CD4-positive, alpha-beta T cell treated with Interleukin-6 for 4 hours (primary cell): ENCODE results near the gene ZNF142.

ENCODE experiments used
- DNase-seq: peaks from one replicate; pipeline ENCODE4 v3.0.0-alpha.2; 2020; ENCODE audit warnings: mixed read lengths

The ZNF142 gene, protein sequence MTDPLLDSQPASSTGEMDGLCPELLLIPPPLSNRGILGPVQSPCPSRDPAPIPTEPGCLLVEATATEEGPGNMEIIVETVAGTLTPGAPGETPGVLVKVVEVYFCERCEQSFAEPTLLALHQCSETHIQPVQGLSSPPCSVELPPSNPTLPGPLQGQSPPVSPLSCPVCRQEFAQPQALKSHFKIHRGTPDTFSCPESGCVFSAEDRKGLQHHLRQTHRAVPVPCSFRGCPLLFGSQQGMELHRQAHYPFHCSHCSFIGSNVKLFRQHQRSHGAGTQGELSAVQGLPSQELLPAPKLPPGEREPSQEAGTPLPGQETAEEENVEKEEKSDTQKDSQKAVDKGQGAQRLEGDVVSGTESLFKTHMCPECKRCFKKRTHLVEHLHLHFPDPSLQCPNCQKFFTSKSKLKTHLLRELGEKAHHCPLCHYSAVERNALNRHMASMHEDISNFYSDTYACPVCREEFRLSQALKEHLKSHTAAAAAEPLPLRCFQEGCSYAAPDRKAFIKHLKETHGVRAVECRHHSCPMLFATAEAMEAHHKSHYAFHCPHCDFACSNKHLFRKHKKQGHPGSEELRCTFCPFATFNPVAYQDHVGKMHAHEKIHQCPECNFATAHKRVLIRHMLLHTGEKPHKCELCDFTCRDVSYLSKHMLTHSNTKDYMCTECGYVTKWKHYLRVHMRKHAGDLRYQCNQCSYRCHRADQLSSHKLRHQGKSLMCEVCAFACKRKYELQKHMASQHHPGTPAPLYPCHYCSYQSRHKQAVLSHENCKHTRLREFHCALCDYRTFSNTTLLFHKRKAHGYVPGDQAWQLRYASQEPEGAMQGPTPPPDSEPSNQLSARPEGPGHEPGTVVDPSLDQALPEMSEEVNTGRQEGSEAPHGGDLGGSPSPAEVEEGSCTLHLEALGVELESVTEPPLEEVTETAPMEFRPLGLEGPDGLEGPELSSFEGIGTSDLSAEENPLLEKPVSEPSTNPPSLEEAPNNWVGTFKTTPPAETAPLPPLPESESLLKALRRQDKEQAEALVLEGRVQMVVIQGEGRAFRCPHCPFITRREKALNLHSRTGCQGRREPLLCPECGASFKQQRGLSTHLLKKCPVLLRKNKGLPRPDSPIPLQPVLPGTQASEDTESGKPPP (N-terminal part only)

DNA sequence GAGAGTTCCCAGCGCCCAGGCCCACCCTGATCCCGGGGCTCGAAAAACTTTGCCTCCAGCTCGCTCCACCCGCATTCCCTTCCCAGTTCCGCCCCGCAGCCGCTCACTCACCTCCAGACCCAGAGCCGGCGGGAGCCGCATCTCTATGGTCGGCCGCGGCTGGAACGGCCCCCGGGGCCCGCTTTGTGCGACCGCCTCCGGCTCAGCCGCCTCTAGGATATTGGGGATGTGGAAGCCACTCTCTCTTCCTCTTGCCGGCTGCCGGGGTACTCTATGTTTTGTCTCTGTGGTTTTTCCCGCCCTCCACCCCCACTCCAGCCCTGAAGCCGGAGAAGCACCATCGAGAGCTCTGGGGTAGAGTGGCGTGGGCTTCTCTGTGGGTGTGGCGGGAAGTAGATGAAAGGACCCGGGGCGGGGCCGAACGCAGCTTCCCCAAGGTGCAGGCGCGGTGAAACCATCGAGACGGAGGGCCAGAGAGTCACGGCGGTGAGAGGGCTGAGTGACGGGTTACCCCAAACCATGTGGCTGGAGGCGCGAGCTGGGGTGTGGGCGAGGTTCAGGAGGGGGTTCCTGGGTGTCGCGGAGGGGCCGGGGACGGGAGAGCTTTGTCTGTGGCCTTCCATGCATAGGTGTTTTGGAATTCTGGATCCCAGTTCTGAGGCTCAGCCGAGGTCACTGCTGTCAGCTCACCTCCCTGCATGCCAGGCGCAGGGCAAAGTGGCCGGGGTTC lies at the start of gene ZNF142, which contains the start of gene BCS1L:
Gene ZNF142 (minus strand): TSS at position 366 of the 730 bp plus-strand sequence. CDS start 3,194 bp downstream, outside the sequence.
Gene BCS1L (plus strand): TSS at position 426 of the 730 bp plus-strand sequence. CDS start 1,305 bp downstream, outside the sequence.
- DNase-seq, result peak; percentile 96

GRCh38 chr2:218708086-218708485 lies 48.7 kb upstream of the ZNF142 start:
- no peak for DNase-seq

- no peak for DNase-seq
Observed at GRCh38 chr2:218703341-218703740, 43.9 kb upstream of the ZNF142 start.

- DNase-seq, result no peak
Observed at GRCh38 chr2:218701806-218702205, 42.4 kb upstream of the ZNF142 start.

DNA sequence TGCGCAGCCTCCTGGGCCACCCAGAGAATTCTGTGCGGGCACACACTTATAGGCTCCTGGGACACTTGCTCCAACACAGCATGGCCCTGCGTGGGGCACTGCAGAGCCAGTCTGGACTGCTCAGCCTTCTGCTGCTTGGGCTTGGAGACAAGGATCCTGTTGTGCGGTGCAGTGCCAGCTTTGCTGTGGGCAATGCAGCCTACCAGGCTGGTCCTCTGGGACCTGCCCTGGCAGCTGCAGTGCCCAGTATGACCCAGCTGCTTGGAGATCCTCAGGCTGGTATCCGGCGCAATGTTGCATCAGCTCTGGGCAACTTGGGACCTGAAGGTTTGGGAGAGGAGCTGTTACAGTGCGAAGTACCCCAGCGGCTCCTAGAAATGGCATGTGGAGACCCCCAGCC lies 39.5 kb upstream of the ZNF142 start:
- DNase-seq, result no peak

GRCh38 chr2:218694405-218695145 lies 35.2 kb upstream of the ZNF142 start:
- DNase-seq, result no peak

DNA sequence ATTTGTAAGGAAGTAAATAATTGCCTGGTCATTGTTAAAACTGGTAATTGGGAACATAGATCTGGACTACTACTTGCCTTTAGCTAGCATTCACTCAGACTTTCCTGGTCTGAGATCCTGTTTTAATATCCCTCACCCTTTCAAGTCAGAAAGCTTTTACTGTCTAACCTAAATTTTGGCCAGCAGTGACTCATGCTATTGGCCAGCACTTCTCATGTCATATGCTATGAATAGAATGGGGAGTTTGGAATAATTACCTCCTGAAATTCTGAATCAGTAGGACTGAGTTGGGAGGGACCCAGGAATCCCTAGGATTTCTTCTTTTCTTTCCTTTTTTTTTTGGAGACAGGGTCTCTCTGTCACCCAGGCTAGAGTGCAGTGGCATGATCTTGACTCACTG lies 31.8 kb upstream of the ZNF142 start:
- no peak for DNase-seq

DNA sequence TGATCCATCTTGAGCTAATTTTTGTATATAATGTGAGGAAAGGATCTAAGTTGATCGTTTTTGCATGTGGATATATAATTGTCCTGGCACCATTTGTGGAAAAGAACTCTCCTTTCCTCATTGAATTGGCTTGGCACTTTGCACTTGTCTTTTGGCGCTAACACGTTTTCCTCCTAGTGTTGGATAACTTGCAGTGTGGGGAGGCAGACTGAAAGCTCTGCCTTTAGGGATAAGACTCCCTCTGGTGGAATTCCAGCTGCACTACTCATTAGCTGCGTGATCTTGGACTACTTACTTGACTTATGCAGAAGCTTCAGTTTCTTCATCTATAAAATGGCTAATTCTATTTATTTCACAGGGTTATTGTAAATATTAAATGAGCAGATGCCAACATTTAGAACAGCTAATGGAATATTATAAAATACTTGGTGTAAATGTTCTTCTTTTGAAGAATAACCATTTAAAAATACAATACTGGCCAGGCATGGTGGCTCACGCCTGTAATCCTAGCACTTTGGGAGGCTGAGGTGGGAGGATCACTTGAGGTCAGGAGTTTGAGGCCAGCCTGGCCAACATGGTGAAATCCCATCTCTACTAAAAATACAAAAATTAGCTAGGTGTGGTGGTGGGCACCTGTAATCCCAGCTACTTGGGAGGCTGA lies 28.1 kb upstream of the ZNF142 start:
- peak; percentile 39 for DNase-seq

- no peak for DNase-seq
Observed at GRCh38 chr2:218680061-218680460, 20.6 kb upstream of the ZNF142 start.

DNA sequence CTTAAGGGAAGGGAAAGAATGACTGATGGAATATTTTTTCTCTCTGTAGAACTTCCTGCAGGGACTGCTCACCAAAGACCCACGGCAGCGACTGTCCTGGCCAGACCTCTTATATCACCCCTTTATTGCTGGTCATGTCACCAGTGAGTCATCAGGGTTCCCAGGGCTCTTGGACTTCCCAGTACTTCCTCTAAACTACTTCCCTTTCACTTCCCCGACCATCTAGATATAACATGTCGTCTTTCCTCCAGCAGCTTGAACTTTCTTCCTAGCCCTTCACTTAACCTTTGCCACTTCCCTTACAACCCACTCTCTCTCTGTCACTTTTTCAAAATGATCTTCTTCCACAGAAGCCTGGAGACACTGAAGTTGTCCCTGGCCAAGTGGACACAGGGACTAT lies 19.7 kb upstream of the ZNF142 start:
- no peak for DNase-seq

DNA sequence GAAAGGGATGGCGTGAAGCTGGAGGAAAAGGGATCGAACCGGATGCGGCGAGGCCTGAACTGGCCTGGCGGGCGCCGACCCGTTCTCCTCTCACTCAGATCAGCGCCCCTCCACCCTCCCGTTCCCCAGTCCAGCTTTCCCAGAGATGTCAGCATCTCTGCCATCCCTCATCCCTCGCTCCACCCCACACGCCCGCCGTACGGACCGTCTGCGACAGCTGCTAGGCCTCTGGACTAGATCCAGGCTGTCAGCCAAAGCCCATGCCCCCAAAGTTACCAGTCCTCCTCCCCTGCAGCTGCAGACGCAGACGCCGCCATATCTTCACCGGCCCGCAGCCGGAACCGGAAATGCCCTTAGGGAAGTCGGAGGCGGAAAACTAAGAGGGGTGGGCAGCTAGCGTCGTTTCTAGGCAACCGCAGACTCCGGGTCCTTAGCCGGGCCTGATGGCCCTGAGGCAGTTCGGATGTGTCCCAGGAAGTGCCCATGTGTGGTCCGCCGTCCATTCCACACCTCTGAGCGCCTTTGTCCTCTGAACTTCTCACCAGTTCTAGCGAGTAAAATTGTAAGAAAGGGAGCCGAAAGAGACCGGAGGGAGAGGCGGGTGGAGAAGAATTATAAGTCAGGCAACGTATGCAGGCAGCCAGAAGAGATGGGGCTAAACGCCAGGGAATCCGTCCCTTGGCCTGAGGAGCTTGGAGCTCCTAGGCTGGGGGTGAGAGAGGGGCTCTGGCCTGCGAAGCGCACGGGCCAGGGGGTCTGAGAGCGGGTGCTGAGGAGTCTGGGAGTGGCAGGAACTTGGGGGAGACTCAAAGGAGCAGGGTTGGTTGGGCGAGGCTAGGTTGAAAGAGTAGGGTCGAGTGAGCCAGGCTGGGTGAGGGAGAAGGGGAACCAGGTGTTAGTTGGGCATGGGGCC lies 12.5 kb upstream of the ZNF142 start, which contains the start of the genes RNF25 and STK36:
Gene RNF25 (minus strand): TSS at position 349 of the 913 bp plus-strand sequence. CDS start 32 bp downstream, at position 317.
Gene STK36 (plus strand): TSS at position 433 of the 913 bp plus-strand sequence. CDS start 744 bp downstream, outside the sequence.
- DNase-seq, result peak; percentile 82

- DNase-seq, result no peak
Observed at GRCh38 chr2:218671097-218671653, 11.8 kb upstream of the ZNF142 start.

- DNase-seq, result no peak
Observed at GRCh38 chr2:218664653-218665052, 5.2 kb upstream of the ZNF142 start.

DNA sequence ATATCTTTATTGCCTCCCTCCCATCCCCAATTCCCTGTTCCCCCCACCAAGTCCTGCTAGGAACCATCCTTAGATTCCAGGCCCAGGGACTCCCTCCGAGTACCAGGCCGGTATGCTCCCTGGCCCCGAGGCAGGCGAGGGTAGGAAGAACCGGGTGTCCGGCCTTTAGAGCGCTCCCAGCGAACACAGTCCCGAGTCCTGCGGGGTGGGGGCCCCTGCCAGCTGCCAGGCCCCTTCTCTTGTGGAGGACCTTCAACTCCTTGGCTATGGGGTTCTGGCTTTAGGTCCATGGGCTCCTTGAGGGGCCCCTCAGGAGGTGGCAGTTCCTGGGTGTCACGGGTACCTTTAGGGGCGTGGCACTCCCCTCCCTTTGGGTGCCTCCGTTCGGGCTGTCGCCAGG lies 4.5 kb upstream of the ZNF142 start:
- DNase-seq, result no peak

DNA sequence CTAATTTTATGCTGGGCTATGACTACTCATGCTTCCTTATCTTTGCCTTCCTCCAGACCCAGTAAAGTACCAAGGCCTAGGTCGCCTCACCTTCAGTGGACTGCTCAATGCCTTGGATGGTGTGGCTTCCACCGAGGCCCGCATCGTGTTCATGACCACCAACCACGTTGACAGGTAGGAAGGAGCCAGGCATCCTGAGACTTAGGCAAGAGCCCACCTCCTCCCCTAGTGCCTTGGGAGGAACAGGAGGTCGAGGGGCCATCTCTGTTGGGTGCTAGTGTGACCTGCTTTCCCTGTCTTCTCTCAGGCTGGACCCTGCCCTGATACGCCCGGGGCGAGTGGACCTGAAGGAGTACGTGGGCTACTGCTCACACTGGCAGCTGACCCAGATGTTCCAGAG lies 3.4 kb upstream of the ZNF142 start:
- no peak for DNase-seq

DNA sequence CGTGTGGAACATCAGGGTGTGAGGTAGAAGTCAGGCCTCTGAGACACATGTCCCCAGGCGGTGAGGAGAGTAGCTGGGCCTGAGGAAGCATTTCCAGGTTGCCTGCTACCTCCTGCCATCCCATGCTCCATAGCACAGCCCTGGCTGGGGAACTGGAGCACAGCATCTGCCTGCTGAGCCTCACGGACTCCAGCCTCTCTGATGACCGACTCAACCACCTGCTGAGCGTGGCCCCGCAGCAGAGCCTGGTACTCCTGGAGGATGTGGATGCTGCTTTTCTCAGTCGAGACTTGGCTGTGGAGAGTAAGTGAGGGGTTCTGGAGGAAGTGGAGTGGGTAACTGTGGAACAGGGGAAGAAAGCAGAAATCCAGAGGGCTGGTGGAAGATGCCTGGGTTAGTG lies 3.0 kb upstream of the ZNF142 start:
- no peak for DNase-seq

DNA sequence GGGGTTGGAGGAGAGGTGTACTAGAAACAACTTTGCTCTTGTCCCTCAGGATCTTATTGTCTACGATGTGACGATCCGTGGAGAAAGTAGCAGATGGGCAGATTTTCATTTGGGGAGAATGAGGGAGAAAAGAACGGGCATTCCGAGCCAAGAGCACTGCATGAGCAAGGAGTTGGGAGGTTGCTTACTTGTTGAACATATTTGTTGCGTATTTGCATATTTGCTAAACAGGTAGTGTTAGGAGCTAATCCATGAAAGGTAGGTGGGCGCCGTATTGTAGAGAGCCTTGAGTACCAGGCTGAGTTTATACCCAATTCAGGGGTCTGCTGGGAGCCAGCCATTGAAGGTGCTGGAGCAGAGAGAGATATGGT lies 550 bp upstream of the ZNF142 start:
- no peak for DNase-seq

GRCh38 chr2:218658671-218659257 lies 659 bp downstream of the ZNF142 start:
- peak; percentile 50 for DNase-seq

- no peak for DNase-seq
Observed at GRCh38 chr2:218655751-218656150, 3.7 kb downstream of the ZNF142 start.
